Suprapubic skin (tissue), 4 donors: Measurements from ENCODE around the gene ZDHHC1.

Experiments used
- EP300 ChIP-seq: sonication (generic); formaldehyde crosslinking; IDR thresholded peaks from one replicate; pipeline ENCODE4 v1.6.1; 2017; ENCODE audit warnings: antibody characterized with exemption
- POLR2A ChIP-seq, 2 donors: fragments of 450-650 bp; IDR thresholded peaks; one replicate each; pipeline ENCODE4 v1.6.1; 2017; ENCODE audit warnings: antibody characterized with exemption in 2 of 2, mild to moderate bottlenecking in 2 of 2, moderate library complexity in 2 of 2
- POLR2AphosphoS5 ChIP-seq, 3 donors: sonication (generic); formaldehyde crosslinking; IDR thresholded peaks; one replicate each; pipeline ENCODE4 v1.6.1; 2017; ENCODE audit warnings: antibody characterized with exemption in 3 of 3
- TF ChIP-seq, protein P1 (sequence below), 2 donors: fragments of 200-600 bp in 1 of 2; fragments of 450-650 bp in 1 of 2; sonication (generic) in 1 of 2; IDR thresholded peaks; one replicate each; pipeline ENCODE4 v1.5.1; 2016 to 2019; ENCODE audit warnings: antibody characterized with exemption in 2 of 2, mild to moderate bottlenecking in 1 of 2, moderate library complexity in 1 of 2

DNA sequence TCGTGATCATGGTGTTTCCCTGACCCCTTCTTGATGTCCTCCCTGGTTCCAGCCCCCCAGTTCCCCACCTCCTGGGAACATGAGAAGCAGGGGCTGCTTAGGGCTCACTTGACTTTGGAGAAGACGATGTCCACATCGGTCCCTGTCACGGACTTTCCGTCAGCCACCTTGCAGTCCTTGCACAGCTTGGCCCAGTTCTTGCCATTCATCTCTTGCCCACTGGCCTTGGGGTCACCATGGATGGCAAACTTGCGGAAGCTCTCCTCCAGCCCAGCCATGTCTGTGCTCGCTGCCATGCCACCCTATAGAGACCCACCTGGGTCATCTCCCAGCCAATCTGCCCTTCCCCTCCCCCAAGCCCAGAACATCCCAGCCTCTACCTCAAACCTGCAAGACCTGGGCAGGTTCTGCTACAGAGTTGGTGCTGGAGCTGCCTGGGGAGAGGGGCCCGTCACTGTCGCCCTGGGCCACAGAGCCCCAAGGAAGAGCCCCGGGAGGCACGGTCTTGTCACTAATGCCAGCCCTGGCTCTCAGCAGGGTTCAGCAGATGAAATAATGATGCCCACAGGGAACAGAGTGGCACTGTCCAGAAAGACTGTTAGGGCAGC is 25.4 kb downstream of the ZDHHC1 start:
- TF ChIP-seq POLR2A (IDR thresholded peaks at IDR 0.05) (no peak), EP300 (no peak), POLR2AphosphoS5 (IDR thresholded peaks at IDR 0.05) (no peak)
- TF ChIP-seq, protein P1, sequence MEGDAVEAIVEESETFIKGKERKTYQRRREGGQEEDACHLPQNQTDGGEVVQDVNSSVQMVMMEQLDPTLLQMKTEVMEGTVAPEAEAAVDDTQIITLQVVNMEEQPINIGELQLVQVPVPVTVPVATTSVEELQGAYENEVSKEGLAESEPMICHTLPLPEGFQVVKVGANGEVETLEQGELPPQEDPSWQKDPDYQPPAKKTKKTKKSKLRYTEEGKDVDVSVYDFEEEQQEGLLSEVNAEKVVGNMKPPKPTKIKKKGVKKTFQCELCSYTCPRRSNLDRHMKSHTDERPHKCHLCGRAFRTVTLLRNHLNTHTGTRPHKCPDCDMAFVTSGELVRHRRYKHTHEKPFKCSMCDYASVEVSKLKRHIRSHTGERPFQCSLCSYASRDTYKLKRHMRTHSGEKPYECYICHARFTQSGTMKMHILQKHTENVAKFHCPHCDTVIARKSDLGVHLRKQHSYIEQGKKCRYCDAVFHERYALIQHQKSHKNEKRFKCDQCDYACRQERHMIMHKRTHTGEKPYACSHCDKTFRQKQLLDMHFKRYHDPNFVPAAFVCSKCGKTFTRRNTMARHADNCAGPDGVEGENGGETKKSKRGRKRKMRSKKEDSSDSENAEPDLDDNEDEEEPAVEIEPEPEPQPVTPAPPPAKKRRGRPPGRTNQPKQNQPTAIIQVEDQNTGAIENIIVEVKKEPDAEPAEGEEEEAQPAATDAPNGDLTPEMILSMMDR (IDR thresholded peaks at IDR 0.05), result no peak
